Caco-2 (cell line): Measurements from ENCODE around the gene STEAP1. TPM values are rescaled to one million over a fixed set of nuclear protein-coding genes. Genes with fewer than 3 reads are reported as not detected.

Experiments used
- BruUV-seq: library from RNA; stranded (reverse); fragments of 400-500 nt; replicated peaks from 2 replicates; lab custom pipeline; 2021; lab: Mats Ljungman, UMichigan
- CTCF ChIA-PET: fragments of 300-600 bp; sonication (Branson Sonifier 250); formaldehyde crosslinking; loops from one replicate; lab custom pipeline; 2022; ENCODE audit warnings: antibody characterized with exemption; lab: Charles Lee
- POLR2A ChIA-PET: fragments of 300-600 bp; sonication (Branson Sonifier 250); formaldehyde crosslinking; loops from one replicate; lab custom pipeline; 2022; ENCODE audit warnings: antibody characterized with exemption; lab: Charles Lee
- DNase-seq, 2 experiments: peaks; one replicate each; pipeline versions ENCODE4 v3.0.0 to v3.0.0-alpha.2; 2020 to 2022
- H3K27me3 ChIP-seq: replicated peaks from 2 replicates; pipeline ENCODE4 v1.6.0; 2011; ENCODE audit warnings: low read length; ENCODE audit not compliant: control insufficient read depth, insufficient read depth
- H3K36me3 ChIP-seq: 2 replicates; pipeline ENCODE4 v1.5.1; 2011; ENCODE audit warnings: low read length; ENCODE audit not compliant: control insufficient read depth, insufficient read depth
- H3K4me1 ChIP-seq: fragments of 250-450 bp; sonication (Bioruptor Pico); 2 replicates; pipeline ENCODE4 v1.5.1; 2020; ENCODE audit warnings: mild to moderate bottlenecking
- H3K4me3 ChIP-seq: 2 replicates; pipeline ENCODE4 v1.5.1; 2011; ENCODE audit warnings: low read depth, mild to moderate bottlenecking, control low read depth, low read length
- H3K9me3 ChIP-seq: fragments of 250-450 bp; sonication (Bioruptor Pico); 2 replicates; pipeline ENCODE4 v1.5.1; 2020; ENCODE audit warnings: mild to moderate bottlenecking, moderate library complexity
- H3K27ac Mint-ChIP-seq: one replicate; pipeline ENCODE4 v1.8.0; 2022; ENCODE audit warnings: mixed read lengths; ENCODE audit not compliant: unreplicated experiment
- H3K27me3 Mint-ChIP-seq: one replicate; pipeline ENCODE4 v1.8.0; 2022; ENCODE audit warnings: mixed read lengths; ENCODE audit not compliant: insufficient read depth, unreplicated experiment
- H3K36me3 Mint-ChIP-seq: one replicate; pipeline ENCODE4 v1.8.0; 2022; ENCODE audit warnings: mild to moderate bottlenecking, mixed read lengths; ENCODE audit not compliant: insufficient read depth, unreplicated experiment
- H3K4me1 Mint-ChIP-seq: one replicate; pipeline ENCODE4 v1.8.0; 2022; ENCODE audit warnings: low read depth, mixed read lengths; ENCODE audit not compliant: unreplicated experiment
- H3K4me3 Mint-ChIP-seq: one replicate; pipeline ENCODE4 v1.8.0; 2022; ENCODE audit warnings: mild to moderate bottlenecking, moderate library complexity, mixed read lengths; ENCODE audit not compliant: unreplicated experiment
- H3K9me3 Mint-ChIP-seq: one replicate; pipeline ENCODE4 v1.8.0; 2022; ENCODE audit warnings: mixed read lengths; ENCODE audit not compliant: unreplicated experiment
- intact Hi-C: fragments of 100-400 bp; cut with micrococcal nuclease; formaldehyde crosslinking; loops from one replicate; pipeline ENCODE4 v1.10.0; 2022; ENCODE audit not compliant: unreplicated experiment
- total RNA-seq: library from RNA; stranded (reverse); gene quantifications from 2 replicates; pipeline ENCODE4 v1.2.3, GENCODE V29; 2022
- TF ChIP-seq, protein P1 (sequence below), 2 experiments: fragments of 200-600 bp in 1 of 2; IDR thresholded peaks; 1 replicate in 1 of 2; 2 replicates in 1 of 2; pipeline versions ENCODE4 v1.5.1 to v1.8.0; 2011 to 2022; ENCODE audit warnings: antibody characterized with exemption in 1 of 2, control low read depth in 1 of 2, inconsistent platforms in 1 of 2, low read depth in 1 of 2, low read length in 1 of 2, mild to moderate bottlenecking in 1 of 2, moderate library complexity in 1 of 2; ENCODE audit not compliant: insufficient read depth in 1 of 2, severe bottlenecking in 1 of 2, unreplicated experiment in 1 of 2

Gene STEAP1
- total RNA-seq, 1 experiment from 2014 or later, result 30.2 TPM

GRCh38 chr7:90212149-90212495 is 57.9 kb downstream of the STEAP1 start:
- Histone ChIP-seq H3K36me3 (no peaks in the 10 kb centered on the region; the same call in 1 of the 2 replicates), H3K4me1 (0 out of 2 replicates have a peak, but pooled peaks cover 8% of the 10 kb centered on the region), H3K27me3 (no peaks in the 10 kb centered on the region), H3K4me3 (peak overlapping the region; percentile 67), H3K9me3 (no peaks in the 10 kb centered on the region)
- Mint-ChIP-seq H3K36me3 (no peaks in the 10 kb centered on the region), H3K27ac (peak overlapping the region; percentile 85), H3K9me3 (no peaks in the 10 kb centered on the region), H3K27me3 (no peaks in the 10 kb centered on the region), H3K4me3 (no peak overlapping the region), H3K4me1 (no peaks in the 10 kb centered on the region)
- ChIA-PET POLR2A (interaction anchor here (1.7 kb wide), 1 partner anchor 64 kb away, joined by 6 read pairs; no protein-coding TSS in a partner anchor), CTCF (interaction anchor here (0.6 to 1.9 kb wide), 10 partner anchors 12 to 1708 kb away, joined by 3 to 13 read pairs (median 4); partner anchors contain the start of gene STEAP1)
- TF ChIP-seq, protein P1, sequence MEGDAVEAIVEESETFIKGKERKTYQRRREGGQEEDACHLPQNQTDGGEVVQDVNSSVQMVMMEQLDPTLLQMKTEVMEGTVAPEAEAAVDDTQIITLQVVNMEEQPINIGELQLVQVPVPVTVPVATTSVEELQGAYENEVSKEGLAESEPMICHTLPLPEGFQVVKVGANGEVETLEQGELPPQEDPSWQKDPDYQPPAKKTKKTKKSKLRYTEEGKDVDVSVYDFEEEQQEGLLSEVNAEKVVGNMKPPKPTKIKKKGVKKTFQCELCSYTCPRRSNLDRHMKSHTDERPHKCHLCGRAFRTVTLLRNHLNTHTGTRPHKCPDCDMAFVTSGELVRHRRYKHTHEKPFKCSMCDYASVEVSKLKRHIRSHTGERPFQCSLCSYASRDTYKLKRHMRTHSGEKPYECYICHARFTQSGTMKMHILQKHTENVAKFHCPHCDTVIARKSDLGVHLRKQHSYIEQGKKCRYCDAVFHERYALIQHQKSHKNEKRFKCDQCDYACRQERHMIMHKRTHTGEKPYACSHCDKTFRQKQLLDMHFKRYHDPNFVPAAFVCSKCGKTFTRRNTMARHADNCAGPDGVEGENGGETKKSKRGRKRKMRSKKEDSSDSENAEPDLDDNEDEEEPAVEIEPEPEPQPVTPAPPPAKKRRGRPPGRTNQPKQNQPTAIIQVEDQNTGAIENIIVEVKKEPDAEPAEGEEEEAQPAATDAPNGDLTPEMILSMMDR (IDR thresholded peaks at IDR 0.05; ENCODE audit: insufficient read depth in 1 of 2, low read depth in 1 of 2, low read length in 1 of 2, severe bottlenecking in 1 of 2, unreplicated experiment in 1 of 2), result no peak
- peak in 1 of 2 experiments; percentile 34 for DNase-seq
- intact Hi-C loops, result loop anchor here (1.0 kb wide), 1 partner anchor 24 kb away; no protein-coding TSS in a partner anchor
- BruUV-seq, result no TSS peak

DNA sequence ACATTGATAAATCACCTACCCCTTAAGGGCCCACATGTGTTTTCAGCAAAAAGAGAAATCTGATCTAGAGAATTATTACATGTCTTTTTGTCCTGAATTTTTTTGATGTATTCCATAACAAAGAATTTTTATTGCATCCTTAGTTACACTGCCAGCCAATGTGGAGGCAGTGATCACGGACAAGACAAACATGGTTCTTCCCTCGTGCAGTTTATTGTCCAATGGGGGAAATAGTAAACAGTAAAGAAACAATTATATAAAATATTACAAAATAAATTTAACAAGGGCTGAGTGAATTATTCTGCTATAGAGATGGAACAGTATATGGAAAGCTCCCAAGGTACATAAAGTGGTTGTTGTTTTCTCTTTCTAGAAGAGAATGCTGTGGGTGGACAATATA is 59.3 kb downstream of the STEAP1 start:
- no peak overlapping the region for H3K27ac Mint-ChIP-seq
- ChIA-PET CTCF (no interaction called here), POLR2A (no interaction called here)
- H3K4me3 Mint-ChIP-seq, result no peak overlapping the region
- H3K9me3 ChIP-seq, result no peaks in the 10 kb centered on the region
- H3K9me3 Mint-ChIP-seq, result no peaks in the 10 kb centered on the region
- no peaks in the 10 kb centered on the region for H3K27me3 Mint-ChIP-seq
- H3K36me3 Mint-ChIP-seq, result no peaks in the 10 kb centered on the region
- no peaks in the 10 kb centered on the region for H3K4me1 Mint-ChIP-seq
- H3K4me1 ChIP-seq, result 0 out of 2 replicates have a peak, but pooled peaks cover 8% of the 10 kb centered on the region
- TF ChIP-seq, protein P1 (IDR thresholded peaks at IDR 0.05; ENCODE audit: insufficient read depth in 1 of 2, low read depth in 1 of 2, low read length in 1 of 2, severe bottlenecking in 1 of 2, unreplicated experiment in 1 of 2), result no peak
- no peak for DNase-seq
- no peak overlapping the region for H3K4me3 ChIP-seq
- BruUV-seq, result no TSS peak
- intact Hi-C loops, result no loop called here
- no peaks in the 10 kb centered on the region for H3K27me3 ChIP-seq
- H3K36me3 ChIP-seq, result no peaks in the 10 kb centered on the region; the same call in 1 of the 2 replicates

Other genes starting within 250 kb of the STEAP1 start
- 12.7 and 13.5 TPM in 2 replicates for gene STEAP2, start 57.3 kb downstream of the STEAP1 start, total RNA-seq
- 4.8 and 7.4 TPM in 2 replicates for gene CFAP69, start 90.7 kb downstream of the STEAP1 start, total RNA-seq
- gene FAM237B, start 166.8 kb downstream of the STEAP1 start, total RNA-seq, result not detected in 2 replicates
- gene GTPBP10, start 192.2 kb downstream of the STEAP1 start, total RNA-seq, result 42.7 and 45.2 TPM in 2 replicates
- 38.4 and 39.5 TPM in 2 replicates for gene CLDN12, start 249.0 kb downstream of the STEAP1 start, total RNA-seq